Vein endothelial cell (primary cell): Measurements from ENCODE around the gene ZNF98. TPM values are rescaled to one million over a fixed set of nuclear protein-coding genes. Genes with fewer than 3 reads are reported as not detected.

Source experiments
- small RNA-seq: library from RNA; depleted of rRNA; stranded (forward); fragments of <200 nt; gene quantifications from one replicate; pipeline ENCODE3, GENCODE V24; 2012
- total RNA-seq: library from RNA; depleted of rRNA; stranded (reverse); fragments of >200 nt; gene quantifications from 2 replicates; pipeline ENCODE4 v1.2.3, GENCODE V29; 2012

ZNF98 gene
- total RNA-seq, result not detected in 2 replicates

DNA sequence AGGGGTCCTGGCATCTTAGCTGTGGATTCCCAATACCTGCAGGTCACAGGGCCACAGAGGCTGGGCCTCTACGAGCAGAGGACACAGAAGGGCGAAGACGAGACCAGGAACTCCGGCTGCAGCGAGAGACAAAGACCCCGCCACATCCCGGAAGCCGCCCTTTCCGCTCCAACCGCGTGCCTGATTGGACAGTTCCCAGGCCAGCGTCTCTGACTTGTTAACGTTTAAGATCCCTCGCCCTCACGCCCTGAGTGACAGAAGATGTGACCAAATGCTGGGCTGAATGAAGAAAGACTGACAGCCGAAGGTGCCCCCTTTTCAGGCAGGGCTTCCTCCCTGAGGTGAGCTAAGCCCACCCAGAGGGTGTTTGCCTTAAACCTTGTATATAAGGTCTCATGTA, at the start of gene ZNF98:
Gene ZNF98, minus strand, starts transcription at position 136 of the 400 bp plus-strand sequence. Its CDS starts 122 bp downstream, at position 14.

Small RNA genes within 50 kb of the gene (small RNA-seq; reads per million reads assigned to genes)
- gene AC011494.1, result not detected

Other genes starting within 250 kb of the ZNF98 start
- under 0.01 and 0.10 TPM in 2 replicates for gene ZNF676, start 225.4 kb downstream of the ZNF98 start, total RNA-seq
- gene ZNF729, start 135.9 kb downstream of the ZNF98 start, total RNA-seq, result not detected in 2 replicates
- gene ZNF492, start 212.0 kb upstream of the ZNF98 start, total RNA-seq, result under 0.01 and 0.57 TPM in 2 replicates